Osteoblast (primary cell): ENCODE results near the gene HCFC1R1. TPM values are rescaled to one million over a fixed set of nuclear protein-coding genes. Genes with fewer than 3 reads are reported as not detected.

ENCODE experiments used
- DNase-seq: peaks from one replicate; pipeline ENCODE4 v3.0.0; 2011; ENCODE audit warnings: low spot score, mixed read lengths; ENCODE audit not compliant: insufficient read length; ENCODE audit errors: missing footprints
- H2AFZ ChIP-seq: 2 replicates; pipeline ENCODE4 v1.6.0; 2011; ENCODE audit warnings: mild to moderate bottlenecking, low read length
- H3K27ac ChIP-seq: 2 replicates; pipeline ENCODE4 v1.5.1; 2011; ENCODE audit warnings: mild to moderate bottlenecking, low read depth, low read length, moderate library complexity
- H3K27me3 ChIP-seq: 2 replicates; pipeline ENCODE4 v1.6.0; 2012; ENCODE audit warnings: mild to moderate bottlenecking, control low read depth, inconsistent platforms, low read length, moderate library complexity; ENCODE audit not compliant: insufficient read depth
- H3K36me3 ChIP-seq: 2 replicates; pipeline ENCODE4 v1.5.1; 2011; ENCODE audit warnings: mild to moderate bottlenecking, low read length, control low read depth, moderate library complexity; ENCODE audit not compliant: insufficient read depth
- H3K4me1 ChIP-seq: 2 replicates; pipeline ENCODE4 v1.5.1; 2011; ENCODE audit warnings: mild to moderate bottlenecking, low read length, control low read depth, moderate library complexity; ENCODE audit not compliant: insufficient read depth
- H3K4me2 ChIP-seq: 2 replicates; pipeline ENCODE4 v1.6.0; 2011; ENCODE audit warnings: mild to moderate bottlenecking, low read length; ENCODE audit not compliant: insufficient read depth
- H3K4me3 ChIP-seq: fragments of 200-600 bp; sonication (generic); 3 replicates; pipeline ENCODE4 v1.5.1; 2012; ENCODE audit warnings: mild to moderate bottlenecking, low read length, inconsistent platforms; ENCODE audit not compliant: insufficient read depth
- H3K79me2 ChIP-seq: 2 replicates; pipeline ENCODE4 v1.6.0; 2012; ENCODE audit warnings: mild to moderate bottlenecking, low read length, control low read depth, inconsistent platforms; ENCODE audit not compliant: insufficient read depth
- H3K9me3 ChIP-seq: 2 replicates; pipeline ENCODE4 v1.5.1; 2011; ENCODE audit warnings: low read depth, low read length, control low read depth
- H4K20me1 ChIP-seq: 2 replicates; pipeline ENCODE4 v1.6.0; 2012; ENCODE audit warnings: mild to moderate bottlenecking, low read length, control low read depth; ENCODE audit not compliant: insufficient read depth
- total RNA-seq: library from RNA; depleted of rRNA; stranded (reverse); fragments of >200 nt; gene quantifications from 2 replicates; pipeline ENCODE4 v1.2.3, GENCODE V29; 2012
- TF ChIP-seq, protein P1 (sequence below): IDR thresholded peaks from 2 replicates; pipeline ENCODE4 v1.5.1; 2011; ENCODE audit warnings: mild to moderate bottlenecking, low read depth, low read length, moderate library complexity; ENCODE audit errors: extremely low read depth

Gene HCFC1R1
- total RNA-seq, 1 donor: 20.3 TPM

- Histone ChIP-seq H3K9me3 (no peaks in the 10 kb centered on the region), H3K36me3 (no peaks in the 10 kb centered on the region), H3K27me3 (peaks cover 3% of the 10 kb centered on the region), H3K4me1 (peaks cover 3% of the 10 kb centered on the region), H3K4me2 (no peak overlapping the region), H2AFZ (no peak overlapping the region), H3K27ac (no peak overlapping the region), H3K4me3 (no peak overlapping the region), H3K79me2 (no peaks in the 10 kb centered on the region), H4K20me1 (no peaks in the 10 kb centered on the region)
- TF ChIP-seq, protein P1, sequence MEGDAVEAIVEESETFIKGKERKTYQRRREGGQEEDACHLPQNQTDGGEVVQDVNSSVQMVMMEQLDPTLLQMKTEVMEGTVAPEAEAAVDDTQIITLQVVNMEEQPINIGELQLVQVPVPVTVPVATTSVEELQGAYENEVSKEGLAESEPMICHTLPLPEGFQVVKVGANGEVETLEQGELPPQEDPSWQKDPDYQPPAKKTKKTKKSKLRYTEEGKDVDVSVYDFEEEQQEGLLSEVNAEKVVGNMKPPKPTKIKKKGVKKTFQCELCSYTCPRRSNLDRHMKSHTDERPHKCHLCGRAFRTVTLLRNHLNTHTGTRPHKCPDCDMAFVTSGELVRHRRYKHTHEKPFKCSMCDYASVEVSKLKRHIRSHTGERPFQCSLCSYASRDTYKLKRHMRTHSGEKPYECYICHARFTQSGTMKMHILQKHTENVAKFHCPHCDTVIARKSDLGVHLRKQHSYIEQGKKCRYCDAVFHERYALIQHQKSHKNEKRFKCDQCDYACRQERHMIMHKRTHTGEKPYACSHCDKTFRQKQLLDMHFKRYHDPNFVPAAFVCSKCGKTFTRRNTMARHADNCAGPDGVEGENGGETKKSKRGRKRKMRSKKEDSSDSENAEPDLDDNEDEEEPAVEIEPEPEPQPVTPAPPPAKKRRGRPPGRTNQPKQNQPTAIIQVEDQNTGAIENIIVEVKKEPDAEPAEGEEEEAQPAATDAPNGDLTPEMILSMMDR: no peak
- DNase-seq: peak; percentile 79
Observed at GRCh38 chr16:3060339-3061127, 36.8 kb upstream of the HCFC1R1 start.

DNA sequence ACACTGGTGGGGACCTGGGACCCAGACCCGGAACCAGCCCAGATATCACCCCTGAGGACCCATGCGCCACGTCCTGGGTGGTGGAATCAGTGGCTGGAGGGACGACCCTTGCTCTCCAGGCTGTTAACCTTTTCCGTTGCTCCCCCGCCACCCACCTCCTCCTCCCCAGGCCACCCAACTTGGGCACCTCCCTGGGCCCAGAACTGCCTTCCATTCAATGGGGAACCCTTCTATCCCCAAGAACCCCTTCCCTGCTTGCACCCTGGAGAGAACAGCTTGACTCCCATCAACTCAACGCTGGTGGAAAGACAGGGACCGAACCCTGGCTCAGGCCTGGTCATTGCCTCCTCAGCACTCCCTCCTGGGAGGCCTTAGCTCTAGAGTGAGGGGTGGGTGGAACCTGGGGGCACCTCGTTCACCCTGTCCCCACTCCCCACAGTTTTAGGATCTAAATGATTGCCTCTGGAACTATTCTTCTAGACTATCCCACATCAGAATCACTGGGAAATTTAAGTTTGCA lies 36.0 kb upstream of the HCFC1R1 start:
- Histone ChIP-seq H3K27me3 (peaks cover 3% of the 10 kb centered on the region), H3K27ac (no peak overlapping the region), H4K20me1 (no peaks in the 10 kb centered on the region), H2AFZ (peak overlapping the region; percentile 93), H3K79me2 (no peaks in the 10 kb centered on the region), H3K4me2 (peak overlapping the region; percentile 90), H3K9me3 (no peaks in the 10 kb centered on the region), H3K4me1 (no peaks in the 10 kb centered on the region), H3K4me3 (peak overlapping the region; percentile 90), H3K36me3 (no peaks in the 10 kb centered on the region)
- TF ChIP-seq, protein P1: no peak
- DNase-seq: peak; percentile 62

- DNase-seq: peak; percentile 100
- H3K4me3 ChIP-seq: peak overlapping the region; percentile 90
- H3K27me3 ChIP-seq: peaks cover 3% of the 10 kb centered on the region
- H3K4me1 ChIP-seq: no peaks in the 10 kb centered on the region
- no peaks in the 10 kb centered on the region for H3K9me3 ChIP-seq
- peak overlapping the region; percentile 90 for H3K4me2 ChIP-seq
- H4K20me1 ChIP-seq: no peaks in the 10 kb centered on the region
- H2AFZ ChIP-seq: peak overlapping the region; percentile 93
- no peaks in the 10 kb centered on the region for H3K79me2 ChIP-seq
- no peaks in the 10 kb centered on the region for H3K36me3 ChIP-seq
- H3K27ac ChIP-seq: peak overlapping the region; percentile 48
- TF ChIP-seq, protein P1: peak; percentile 65
Observed at GRCh38 chr16:3059041-3059722, 35.4 kb upstream of the HCFC1R1 start.
